ENCODE data around the gene WWOX. TPM values are rescaled to one million over a fixed set of nuclear protein-coding genes. Genes with fewer than 3 reads are reported as not detected.

Gene WWOX
- polyA plus RNA-seq, 1 donor (not counting 4 experiments of a cell fraction or from before 2014, with no cell fraction given) = 5.1 TPM

- Histone ChIP-seq H3K9ac (ENCODE audit: control insufficient read depth, extremely low read depth, insufficient read depth, low read length) (no peak overlapping the region), H4K20me1 (ENCODE audit: control insufficient read depth, extremely low read depth, insufficient read depth, low read length) (no peaks in the 10 kb centered on the region), H3K9me1 (ENCODE audit: control insufficient read depth, extremely low read depth, insufficient read depth, low read length) (no peaks in the 10 kb centered on the region), H3K4me1 (ENCODE audit: control insufficient read depth, extremely low read depth, insufficient read depth, low read length) (peaks cover 7% of the 10 kb centered on the region), H3K4me3 (ENCODE audit: control insufficient read depth in 2 of 3, extremely low read depth in 1 of 3, insufficient read depth in 2 of 3, low read depth in 1 of 3, low read length in 3 of 3) (no peak overlapping the region), H3K36me3 (ENCODE audit: control insufficient read depth in 2 of 2, extremely low read depth in 1 of 2, insufficient read depth in 2 of 2, low read length in 2 of 2) (no peaks in the 10 kb centered on the region), H3K79me2 (ENCODE audit: control insufficient read depth, insufficient read depth, low read length) (no peaks in the 10 kb centered on the region), H2AFZ (ENCODE audit: control insufficient read depth, low read length) (no peak overlapping the region), H3K27ac (ENCODE audit: control insufficient read depth, insufficient read depth, low read length) (no peak overlapping the region), H3K27me3 (ENCODE audit: control insufficient read depth, extremely low read depth, insufficient read depth, low read length) (peaks cover 6% of the 10 kb centered on the region), H3K4me2 (ENCODE audit: control insufficient read depth, extremely low read depth, insufficient read depth, low read depth, low read length) (no peak overlapping the region), H3K9me3 (ENCODE audit: control insufficient read depth, low read depth, low read length) (no peaks in the 10 kb centered on the region)
- DNase-seq (ENCODE audit: low read depth, low spot score) (no peak), FAIRE-seq (no peak)
- TF ChIP-seq EZH2 (IDR thresholded peaks at IDR 0.05; ENCODE audit: low read length) (no peak), CTCF (optimal IDR thresholded peaks at IDR 0.05 in 1 of 3, IDR thresholded peaks at IDR 0.05 in 1 of 3, conservative IDR thresholded peaks at IDR 0.05 in 1 of 3; ENCODE audit: extremely low read depth in 1 of 3, insufficient read depth in 2 of 3, low read length in 3 of 3) (no peak)
- dilution Hi-C loops (cut with MboI; ENCODE audit: extremely low pct_ligation_motif_present, low sequenced_read_pairs) = no loop called here
Observed at GRCh38 chr16:78956859-78957258, 857.4 kb downstream of the WWOX start.

GRCh38 chr16:78957317-78958100 lies 858.1 kb downstream of the WWOX start:
- no peaks in the 10 kb centered on the region for H3K36me3 ChIP-seq (ENCODE audit: control insufficient read depth in 2 of 2, extremely low read depth in 1 of 2, insufficient read depth in 2 of 2, low read length in 2 of 2)
- H3K4me1 ChIP-seq (ENCODE audit: control insufficient read depth, extremely low read depth, insufficient read depth, low read length) = peaks cover 7% of the 10 kb centered on the region
- no peak for TF ChIP-seq EZH2 (IDR thresholded peaks at IDR 0.05; ENCODE audit: low read length)
- H3K27me3 ChIP-seq (ENCODE audit: control insufficient read depth, extremely low read depth, insufficient read depth, low read length) = peaks cover 6% of the 10 kb centered on the region
- H3K4me3 ChIP-seq (ENCODE audit: control insufficient read depth in 2 of 3, extremely low read depth in 1 of 3, insufficient read depth in 2 of 3, low read depth in 1 of 3, low read length in 3 of 3) = no peak overlapping the region
- no peak overlapping the region for H3K9ac ChIP-seq (ENCODE audit: control insufficient read depth, extremely low read depth, insufficient read depth, low read length)
- H3K4me2 ChIP-seq (ENCODE audit: control insufficient read depth, extremely low read depth, insufficient read depth, low read depth, low read length) = peak overlapping the region; percentile 58
- DNase-seq (ENCODE audit: low read depth, low spot score) (no peak), FAIRE-seq (peak; percentile 13)
- H3K79me2 ChIP-seq (ENCODE audit: control insufficient read depth, insufficient read depth, low read length) = no peaks in the 10 kb centered on the region
- H3K9me1 ChIP-seq (ENCODE audit: control insufficient read depth, extremely low read depth, insufficient read depth, low read length) = no peaks in the 10 kb centered on the region
- H3K9me3 ChIP-seq (ENCODE audit: control insufficient read depth, low read depth, low read length) = no peaks in the 10 kb centered on the region
- H3K27ac ChIP-seq (ENCODE audit: control insufficient read depth, insufficient read depth, low read length) = no peak overlapping the region
- H4K20me1 ChIP-seq (ENCODE audit: control insufficient read depth, extremely low read depth, insufficient read depth, low read length) = no peaks in the 10 kb centered on the region
- H2AFZ ChIP-seq (ENCODE audit: control insufficient read depth, low read length) = no peak overlapping the region
- dilution Hi-C loops (cut with MboI; ENCODE audit: extremely low pct_ligation_motif_present, low sequenced_read_pairs) = no loop called here

Data from keratinocyte (primary cell).